HG03159 (cell line): ENCODE measurements around the gene CTTNBP2NL.
"Not testable (repeated sequence)": the region's sequence is repeated elsewhere in the genome, so short reads cannot be mapped to it uniquely, and the experiment has no call there.

Experiments
- ATAC-seq: cut with Tn5 transposase; IDR thresholded peaks from one replicate; pipeline ENCODE4 v1.9.1; 2021; ENCODE audit warnings: mild to moderate bottlenecking, moderate library complexity; ENCODE audit not compliant: unreplicated experiment

CTTNBP2NL gene

DNA sequence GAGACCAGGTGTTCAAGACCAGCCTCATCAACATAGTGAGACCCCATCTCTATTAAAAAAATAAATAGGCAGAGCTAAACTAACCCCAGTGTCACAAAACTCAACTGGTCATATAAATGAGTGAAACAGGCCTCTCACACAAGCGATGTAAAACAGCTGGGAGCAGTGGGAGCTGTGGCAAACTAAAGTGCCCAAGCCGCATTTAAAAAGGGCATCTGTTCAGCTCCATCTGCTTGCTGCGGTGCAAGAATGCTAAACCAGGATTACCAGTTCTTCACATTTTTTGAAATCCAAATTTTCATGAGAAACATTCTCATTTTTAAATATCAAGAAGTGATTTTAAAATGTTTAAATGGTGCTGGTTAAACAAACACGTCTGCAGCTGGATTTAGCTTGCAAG, 62.7 kb downstream of the CTTNBP2NL start:
- ATAC-seq: no peak

GRCh38 chr1:112460615-112461014, 64.6 kb downstream of the CTTNBP2NL start:
- ATAC-seq: no peak

- ATAC-seq: no peak
Observed at GRCh38 chr1:112461200-112461871, 65.3 kb downstream of the CTTNBP2NL start.

DNA sequence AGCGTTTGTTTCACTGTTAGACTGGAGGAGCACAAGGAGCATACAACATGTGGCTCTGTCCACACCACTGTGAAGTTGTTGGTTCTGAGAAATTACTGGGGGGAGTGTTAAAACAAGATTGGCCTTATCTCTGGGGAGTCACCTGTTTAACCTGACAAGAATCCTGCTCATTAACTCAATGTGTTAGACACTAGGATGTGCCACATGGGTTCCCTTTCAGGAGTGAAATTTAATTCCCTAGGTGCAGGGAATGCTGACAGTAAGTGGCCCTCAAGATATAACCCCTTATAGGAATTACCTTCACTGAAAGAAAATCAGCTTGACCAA, 66.9 kb downstream of the CTTNBP2NL start:
- ATAC-seq: no peak

DNA sequence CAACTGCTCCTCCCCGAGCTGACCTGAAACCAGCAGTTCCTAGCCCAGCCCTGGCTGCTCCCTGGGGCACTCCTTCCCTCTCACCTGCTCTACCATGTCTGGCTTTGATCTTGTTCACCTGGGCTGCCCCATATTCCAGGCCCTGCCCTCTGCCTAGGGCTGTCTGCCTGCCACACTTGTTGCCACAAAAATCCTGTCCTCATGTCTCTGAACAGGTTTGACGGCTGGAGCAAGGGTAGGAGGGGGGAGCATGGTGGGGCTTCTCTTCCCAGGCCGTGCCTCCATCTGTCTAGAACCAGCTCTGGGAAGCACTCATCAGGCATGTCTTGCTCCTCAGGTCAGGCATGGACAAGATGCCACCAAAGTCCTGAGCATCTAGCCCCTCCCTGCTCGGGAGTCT, 68.5 kb downstream of the CTTNBP2NL start:
- no peak for ATAC-seq

DNA sequence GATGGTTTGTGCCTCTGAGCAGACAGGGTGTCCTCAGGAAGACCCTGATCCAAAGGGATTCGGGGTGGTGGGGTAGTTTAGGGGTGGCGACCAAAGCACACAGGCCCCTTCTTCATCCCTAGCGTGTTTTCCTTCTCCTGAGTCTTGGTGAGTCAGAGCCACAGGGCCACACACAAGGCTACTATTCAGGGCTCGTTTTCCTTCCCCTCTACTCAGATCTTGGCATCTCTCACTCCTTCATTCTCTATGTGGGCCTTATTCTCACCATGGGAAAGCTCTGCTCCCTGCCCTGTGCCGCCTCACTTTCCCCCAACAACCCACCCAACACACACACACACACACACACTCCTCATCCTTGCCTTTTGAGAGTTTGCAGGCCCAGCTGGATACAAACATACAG, 69.1 kb downstream of the CTTNBP2NL start:
- no peak for ATAC-seq

DNA sequence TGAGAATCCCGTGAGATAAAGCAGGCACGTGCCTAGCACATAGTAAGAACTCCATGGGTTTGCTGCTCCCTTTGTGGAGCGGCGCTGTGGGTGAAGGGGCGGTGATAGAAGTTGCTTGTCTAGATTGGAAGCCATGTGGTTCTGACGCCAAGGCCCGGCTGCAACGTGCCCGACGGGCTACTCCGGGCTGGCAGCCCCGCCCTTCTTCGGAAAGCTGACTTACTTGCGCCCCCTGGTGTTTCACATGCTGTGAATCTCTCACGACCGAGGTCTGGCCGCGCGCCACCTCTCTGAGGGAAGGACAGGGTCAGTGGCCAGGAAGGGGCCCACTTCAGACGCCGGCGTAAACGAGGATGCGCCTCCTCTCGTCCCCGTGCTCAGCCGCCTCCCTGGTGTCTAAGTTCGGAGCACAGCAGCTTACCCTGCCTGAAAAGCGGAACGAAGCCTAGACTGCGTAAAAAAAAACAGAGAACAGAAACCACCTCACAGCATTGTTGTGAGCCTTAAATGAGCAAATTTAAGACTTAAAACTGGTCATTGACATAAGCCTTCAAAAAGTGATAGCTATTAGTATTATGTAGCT, 70.2 kb downstream of the CTTNBP2NL start:
- peak; percentile 93 for ATAC-seq

GRCh38 chr1:112470324-112470723, 74.3 kb downstream of the CTTNBP2NL start:
- ATAC-seq: not testable (repeated sequence)

DNA sequence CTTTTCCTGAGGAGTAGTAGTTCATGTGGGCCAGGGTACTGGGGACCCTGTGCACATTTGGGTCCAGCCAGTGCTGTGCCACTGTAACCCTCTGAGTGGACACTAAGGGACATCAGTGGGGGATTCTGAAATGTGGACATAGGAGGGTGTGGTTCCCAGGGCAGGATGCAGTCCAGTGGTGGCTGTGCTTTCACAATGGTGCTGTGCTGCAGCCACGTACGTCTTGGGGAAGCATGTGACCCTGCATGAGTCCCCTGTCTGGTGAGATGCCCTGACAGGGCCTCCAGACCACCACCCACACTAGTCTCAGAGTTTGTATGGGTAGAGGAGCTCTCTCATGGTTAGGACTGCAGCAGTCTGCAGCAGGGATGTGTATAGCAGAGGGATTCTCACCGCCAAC, 75.0 kb downstream of the CTTNBP2NL start:
- no peak for ATAC-seq

- ATAC-seq: no peak
Observed at GRCh38 chr1:112472142-112472541, 76.1 kb downstream of the CTTNBP2NL start.

DNA sequence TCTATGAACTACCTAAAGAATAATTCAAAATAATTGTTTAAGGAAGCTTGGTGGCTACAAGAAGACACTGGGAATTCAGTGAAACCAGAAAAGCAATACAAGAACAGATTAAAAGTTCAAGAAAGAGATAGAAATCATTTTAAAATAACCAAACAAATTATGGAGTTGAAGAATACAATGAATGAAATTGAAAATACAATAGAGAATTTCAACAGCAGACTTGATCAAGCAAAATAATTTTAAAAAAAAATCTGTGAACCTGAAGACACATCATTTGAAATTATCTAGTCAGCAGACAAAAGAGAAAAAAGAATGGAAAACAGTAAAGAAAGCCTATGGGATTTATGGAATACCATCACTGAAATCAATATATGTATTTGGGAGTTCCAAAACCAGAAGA, 81.5 kb downstream of the CTTNBP2NL start:
- no peak for ATAC-seq

GRCh38 chr1:112478314-112478713, 82.3 kb downstream of the CTTNBP2NL start:
- no peak for ATAC-seq

DNA sequence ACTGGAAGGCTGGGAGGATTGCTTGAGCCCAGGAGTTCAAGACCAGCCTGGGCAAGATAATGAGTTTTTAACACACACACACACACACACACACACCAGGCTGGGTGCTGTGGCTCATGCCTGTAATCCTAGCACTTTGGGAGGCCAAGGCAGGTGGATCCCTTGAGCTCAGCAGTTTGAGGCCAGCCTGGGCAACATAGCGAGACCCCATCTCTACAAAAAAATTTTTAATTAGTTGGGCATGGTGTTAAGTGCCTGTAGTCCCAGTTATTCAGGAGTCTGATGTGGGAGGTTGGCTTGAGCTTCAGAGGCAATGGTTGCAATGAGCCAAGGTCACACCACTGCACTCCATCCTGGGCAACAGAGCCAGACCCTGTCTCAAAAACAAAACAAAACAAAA, 90.0 kb downstream of the CTTNBP2NL start:
- ATAC-seq: not testable (repeated sequence)

DNA sequence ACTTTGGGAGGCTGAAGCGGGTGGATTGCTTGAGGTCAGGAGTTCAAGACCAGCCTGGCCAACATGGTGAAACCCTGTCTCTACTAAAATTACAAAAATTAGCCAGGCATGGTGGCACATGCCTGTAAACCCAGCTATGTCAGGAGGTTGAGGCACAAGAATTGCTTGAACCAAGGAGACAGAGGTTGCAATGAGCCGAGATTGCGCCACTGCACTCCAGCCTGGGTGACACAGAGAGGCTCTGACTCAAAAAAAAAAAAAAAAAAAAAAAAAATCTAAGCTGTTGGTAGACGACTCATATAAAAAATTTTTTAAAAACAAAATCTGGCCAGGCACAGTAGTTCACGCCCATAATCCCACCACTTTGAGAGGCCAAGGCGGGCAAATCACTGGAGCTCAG, 91.7 kb downstream of the CTTNBP2NL start:
- ATAC-seq: not testable (repeated sequence)

DNA sequence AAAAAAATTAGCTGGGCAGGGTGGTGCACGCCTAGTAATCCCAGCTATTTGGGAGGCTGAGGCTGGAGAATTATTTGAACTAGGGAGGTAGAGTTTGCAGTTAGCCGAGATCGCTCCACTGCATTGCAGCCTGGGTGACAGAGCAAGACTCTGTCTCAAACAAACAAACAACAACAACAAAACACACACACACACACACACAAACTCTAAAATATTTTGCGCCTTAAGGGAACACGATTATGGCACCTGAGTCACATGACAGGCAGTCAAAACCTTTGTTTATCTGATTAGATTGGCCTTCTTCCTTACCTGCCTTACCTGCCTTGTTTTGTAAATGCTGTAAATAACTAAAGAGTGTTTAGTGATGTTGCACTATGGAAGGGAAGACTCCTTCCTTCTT, 92.1 kb downstream of the CTTNBP2NL start:
- ATAC-seq: no peak

DNA sequence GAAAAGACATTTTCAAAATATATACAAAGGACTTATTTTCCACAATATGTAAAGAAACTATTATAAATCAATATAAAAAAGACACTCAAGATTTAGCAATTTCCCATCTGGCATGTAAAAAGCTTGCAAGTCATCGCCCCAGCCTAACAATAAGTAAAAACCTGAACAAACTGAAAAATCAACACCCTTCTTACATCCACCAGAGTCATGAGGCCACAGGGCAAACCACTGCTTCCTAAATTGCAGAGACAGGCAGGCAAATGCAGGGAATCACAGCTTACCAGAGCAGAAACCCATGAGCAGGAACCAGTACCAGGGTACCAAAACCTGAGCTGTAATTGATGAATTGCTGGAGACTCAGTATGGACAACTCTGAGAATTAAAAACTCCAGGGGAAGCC, 96.1 kb downstream of the CTTNBP2NL start:
- no peak for ATAC-seq

DNA sequence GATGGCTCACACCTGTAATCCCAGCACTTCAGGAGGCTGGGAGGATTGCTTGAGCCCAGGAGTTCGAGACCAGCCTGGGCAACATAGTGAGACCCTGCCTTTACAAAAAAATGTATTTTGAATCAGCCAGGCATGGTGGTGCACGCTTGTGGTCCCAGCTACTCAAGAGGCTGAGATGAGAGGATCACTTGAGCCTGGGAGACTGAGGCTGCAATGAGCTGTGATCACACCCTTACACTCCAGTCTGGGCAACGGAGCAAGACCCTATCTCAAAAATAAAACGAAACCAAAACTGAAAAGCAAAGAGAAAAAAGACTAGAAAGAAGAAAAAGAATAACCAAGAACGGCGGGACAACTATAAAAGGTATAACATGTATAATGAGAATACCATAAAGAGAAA, 97.3 kb downstream of the CTTNBP2NL start:
- no peak for ATAC-seq

DNA sequence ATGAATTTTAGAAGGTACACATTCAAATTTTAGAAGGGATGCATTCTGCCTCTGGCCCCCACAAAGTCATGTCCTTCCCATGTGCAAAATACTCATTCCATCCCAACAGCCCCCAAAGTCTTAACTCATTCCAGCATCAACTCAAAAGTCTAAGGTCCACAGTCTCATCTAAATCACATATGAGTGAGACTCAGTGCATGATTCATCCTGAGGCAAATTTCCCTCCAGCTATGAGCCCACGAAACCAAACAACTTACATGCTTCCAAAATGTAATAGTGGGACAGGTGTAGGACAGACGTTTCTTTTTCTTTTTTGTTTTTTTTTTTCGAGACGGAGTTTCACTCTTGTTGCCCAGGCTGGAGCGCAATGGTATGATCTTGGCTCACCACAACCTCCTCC, 100.3 kb downstream of the CTTNBP2NL start:
- ATAC-seq: no peak

DNA sequence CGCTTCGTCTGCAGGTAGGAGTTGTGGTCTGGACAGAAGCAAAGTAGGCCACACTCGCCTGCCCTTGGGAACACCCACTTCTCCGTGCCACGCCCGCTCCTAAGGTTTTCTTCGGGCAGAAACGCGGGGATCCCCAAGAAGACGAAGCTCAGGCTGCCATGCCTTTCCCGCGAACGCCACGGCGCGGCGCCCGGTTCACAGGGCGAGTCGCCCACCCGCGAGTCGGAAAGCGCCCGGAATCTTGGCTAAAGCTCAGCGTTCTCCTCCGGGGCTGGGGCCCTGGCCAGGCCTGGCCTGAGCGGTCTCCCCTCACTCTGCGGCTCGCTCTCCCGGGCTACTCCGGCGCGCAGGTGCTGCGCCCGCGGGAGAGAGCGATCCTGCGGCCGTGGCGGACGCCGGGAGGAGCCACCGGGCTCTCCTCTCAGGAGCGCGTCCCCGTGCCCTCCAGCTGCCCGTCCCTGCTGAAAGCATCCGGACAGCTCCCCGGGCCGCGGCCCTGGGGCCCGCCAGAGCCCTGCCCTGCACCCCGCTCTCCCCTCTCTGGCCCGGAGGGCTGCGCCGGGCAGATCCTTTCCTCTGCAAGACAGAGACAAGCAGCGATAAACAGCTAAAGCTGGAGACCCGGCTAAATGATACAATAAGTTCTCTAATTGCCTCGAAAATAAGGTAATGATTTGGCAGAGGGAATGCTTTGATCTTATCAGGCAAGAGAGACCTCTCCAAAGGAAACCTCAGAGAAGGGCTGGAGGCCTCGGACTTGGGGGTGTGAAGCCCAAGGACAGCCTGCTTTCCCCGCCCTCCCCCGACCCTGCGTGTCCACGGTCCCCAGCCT, 106.0 kb downstream of the CTTNBP2NL start:
- no peak for ATAC-seq

DNA sequence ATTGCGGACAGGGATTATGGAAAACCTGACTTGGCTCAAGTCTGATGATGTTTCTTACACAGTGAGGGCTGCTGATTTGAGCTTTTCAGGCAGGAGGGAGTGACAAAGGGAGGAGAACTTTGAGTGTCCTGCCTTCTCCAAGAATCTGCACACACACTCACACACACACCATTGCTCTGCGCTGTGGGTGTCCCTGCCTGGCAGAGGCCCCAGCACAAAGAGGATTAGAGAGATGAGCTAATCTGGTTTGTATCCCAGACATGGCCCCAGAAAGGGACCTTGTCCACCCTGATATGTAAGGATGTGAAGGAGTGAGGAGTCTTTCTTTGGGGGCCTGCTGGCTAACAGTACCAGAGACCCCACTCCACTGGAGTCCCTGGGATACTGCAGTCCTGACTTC, 106.8 kb downstream of the CTTNBP2NL start:
- no peak for ATAC-seq

GRCh38 chr1:112504001-112504660, 108.1 kb downstream of the CTTNBP2NL start:
- ATAC-seq: no peak
